PC-3 (cell line): ENCODE measurements around the gene C16orf96.

Experiments used
- EZH2 ChIP-seq: fragments of 300-600 bp; sonication (generic); IDR thresholded peaks from one replicate; pipeline ENCODE4 v1.6.1; 2017; ENCODE audit warnings: antibody characterized with exemption, mild to moderate bottlenecking, low read length; ENCODE audit not compliant: unreplicated experiment
- TF ChIP-seq, protein P1 (sequence below): fragments of 300-600 bp; sonication (generic); conservative IDR thresholded peaks from 2 replicates; pipeline ENCODE4 v1.5.1; 2017; ENCODE audit warnings: antibody characterized with exemption, low read depth, mild to moderate bottlenecking, low read length

- TF ChIP-seq, protein P1, sequence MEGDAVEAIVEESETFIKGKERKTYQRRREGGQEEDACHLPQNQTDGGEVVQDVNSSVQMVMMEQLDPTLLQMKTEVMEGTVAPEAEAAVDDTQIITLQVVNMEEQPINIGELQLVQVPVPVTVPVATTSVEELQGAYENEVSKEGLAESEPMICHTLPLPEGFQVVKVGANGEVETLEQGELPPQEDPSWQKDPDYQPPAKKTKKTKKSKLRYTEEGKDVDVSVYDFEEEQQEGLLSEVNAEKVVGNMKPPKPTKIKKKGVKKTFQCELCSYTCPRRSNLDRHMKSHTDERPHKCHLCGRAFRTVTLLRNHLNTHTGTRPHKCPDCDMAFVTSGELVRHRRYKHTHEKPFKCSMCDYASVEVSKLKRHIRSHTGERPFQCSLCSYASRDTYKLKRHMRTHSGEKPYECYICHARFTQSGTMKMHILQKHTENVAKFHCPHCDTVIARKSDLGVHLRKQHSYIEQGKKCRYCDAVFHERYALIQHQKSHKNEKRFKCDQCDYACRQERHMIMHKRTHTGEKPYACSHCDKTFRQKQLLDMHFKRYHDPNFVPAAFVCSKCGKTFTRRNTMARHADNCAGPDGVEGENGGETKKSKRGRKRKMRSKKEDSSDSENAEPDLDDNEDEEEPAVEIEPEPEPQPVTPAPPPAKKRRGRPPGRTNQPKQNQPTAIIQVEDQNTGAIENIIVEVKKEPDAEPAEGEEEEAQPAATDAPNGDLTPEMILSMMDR, result no peak
- no peak for TF ChIP-seq EZH2
Measured at GRCh38 chr16:4574919-4575705, 19.0 kb downstream of the C16orf96 start.
